ENCODE results near the gene FAM241A. TPM values are rescaled to one million over a fixed set of nuclear protein-coding genes. Genes with fewer than 3 reads are reported as not detected.

FAM241A gene
- total and polyA plus RNA-seq, 2 donors (not counting 1 experiment from before 2014, with no cell fraction given) = 1.2 to 1.7 TPM

GRCh38 chr4:112234952-112235609 is 89.8 kb downstream of the FAM241A start:
- H3K27me3 ChIP-seq (ENCODE audit: control insufficient read depth, insufficient read depth, low read length) = no peaks in the 10 kb centered on the region
- TF ChIP-seq EZH2 (IDR thresholded peaks at IDR 0.05; ENCODE audit: low read length, missing control alignments) = no peak
- TF ChIP-seq CTCF (conservative IDR thresholded peaks at IDR 0.05 in 1 of 2, IDR thresholded peaks at IDR 0.05 in 1 of 2; ENCODE audit: low read depth in 1 of 2, low read length in 2 of 2) = peak; percentile 72 to 85
- no peak overlapping the region for H3K4me2 ChIP-seq (ENCODE audit: extremely low read depth, insufficient read depth, low read length)
- no peaks in the 10 kb centered on the region for H3K36me3 ChIP-seq (ENCODE audit: control insufficient read depth, insufficient read depth, low read length)
- H2AFZ ChIP-seq (ENCODE audit: low read length) = no peak overlapping the region
- DNase-seq (ENCODE audit: low read depth in 2 of 2) = peak; percentile 83 to 93
- no peak overlapping the region for H3K27ac ChIP-seq (ENCODE audit: insufficient read depth, low read length)
- no peaks in the 10 kb centered on the region for H3K9me3 ChIP-seq (ENCODE audit: control insufficient read depth, insufficient read depth, low read depth, low read length)
- H3K9ac ChIP-seq (ENCODE audit: insufficient read depth, low read length) = no peak overlapping the region
- no peaks in the 10 kb centered on the region for H3K4me1 ChIP-seq (ENCODE audit: control insufficient read depth, extremely low read depth, insufficient read depth, low read length)
- H3K79me2 ChIP-seq (ENCODE audit: control insufficient read depth, insufficient read depth, low read length) = peaks cover 16% of the 10 kb centered on the region
- no peaks in the 10 kb centered on the region for H4K20me1 ChIP-seq (ENCODE audit: control insufficient read depth, extremely low read depth, insufficient read depth, low read length)
- H3K4me3 ChIP-seq (replicated peaks in 1 of 4; ENCODE audit: control extremely low read depth in 1 of 4, insufficient read depth in 1 of 4, low read depth in 3 of 4, low read length in 4 of 4) = no peak overlapping the region

DNA sequence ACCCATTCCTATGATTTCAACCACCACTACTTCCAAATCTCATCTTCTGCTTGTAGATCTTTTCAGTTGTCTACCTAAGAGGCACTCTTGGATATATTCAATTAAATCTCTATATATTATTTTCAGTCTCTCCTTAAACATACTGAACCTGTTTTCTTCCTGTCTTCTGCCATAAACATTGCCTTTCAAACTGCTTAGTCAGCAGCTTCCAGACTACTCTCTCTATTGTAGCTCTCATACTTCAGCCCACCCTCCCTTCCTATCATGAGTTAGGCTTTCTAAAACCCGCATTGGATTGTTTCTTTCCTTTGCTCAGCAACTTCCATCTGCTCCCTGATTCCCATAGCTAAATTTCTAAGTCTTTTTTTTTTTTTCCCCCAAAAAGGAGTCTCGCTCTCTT is 90.8 kb downstream of the FAM241A start:
- H3K4me2 ChIP-seq (ENCODE audit: extremely low read depth, insufficient read depth, low read length) = no peak overlapping the region
- no peaks in the 10 kb centered on the region for H4K20me1 ChIP-seq (ENCODE audit: control insufficient read depth, extremely low read depth, insufficient read depth, low read length)
- no peaks in the 10 kb centered on the region for H3K9me3 ChIP-seq (ENCODE audit: control insufficient read depth, insufficient read depth, low read depth, low read length)
- TF ChIP-seq CTCF (conservative IDR thresholded peaks at IDR 0.05 in 1 of 2, IDR thresholded peaks at IDR 0.05 in 1 of 2; ENCODE audit: low read depth in 1 of 2, low read length in 2 of 2) (no peak), EZH2 (IDR thresholded peaks at IDR 0.05; ENCODE audit: low read length, missing control alignments) (no peak)
- no peak overlapping the region for H3K27ac ChIP-seq (ENCODE audit: insufficient read depth, low read length)
- H3K4me3 ChIP-seq (replicated peaks in 1 of 4; ENCODE audit: control extremely low read depth in 1 of 4, insufficient read depth in 1 of 4, low read depth in 3 of 4, low read length in 4 of 4) = no peak overlapping the region
- no peak overlapping the region for H3K9ac ChIP-seq (ENCODE audit: insufficient read depth, low read length)
- no peak overlapping the region for H2AFZ ChIP-seq (ENCODE audit: low read length)
- peaks cover 16% of the 10 kb centered on the region for H3K79me2 ChIP-seq (ENCODE audit: control insufficient read depth, insufficient read depth, low read length)
- no peaks in the 10 kb centered on the region for H3K4me1 ChIP-seq (ENCODE audit: control insufficient read depth, extremely low read depth, insufficient read depth, low read length)
- H3K27me3 ChIP-seq (ENCODE audit: control insufficient read depth, insufficient read depth, low read length) = no peaks in the 10 kb centered on the region
- H3K36me3 ChIP-seq (ENCODE audit: control insufficient read depth, insufficient read depth, low read length) = no peaks in the 10 kb centered on the region
- DNase-seq (ENCODE audit: low read depth in 2 of 2) = no peak

DNA sequence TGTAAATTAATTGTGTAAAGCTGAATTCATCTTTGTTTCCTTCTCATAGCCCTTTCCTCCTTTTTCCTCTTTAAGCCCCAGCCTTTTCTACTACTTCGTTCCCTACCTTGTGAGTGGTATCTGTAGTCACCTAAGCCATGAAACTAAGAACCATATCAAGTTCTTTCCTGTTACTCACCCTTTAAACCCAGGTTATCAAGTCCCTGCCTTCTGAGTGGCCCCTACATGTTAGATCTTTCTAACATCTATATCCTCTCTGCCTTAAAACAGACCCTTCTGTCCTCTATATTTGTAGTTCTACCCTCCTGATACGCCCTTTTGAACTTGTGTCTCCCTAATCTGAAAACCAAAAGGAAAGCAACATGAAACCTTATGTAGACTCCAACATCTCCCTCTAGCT is 93.6 kb downstream of the FAM241A start:
- Histone ChIP-seq H3K27me3 (ENCODE audit: control insufficient read depth, insufficient read depth, low read length) (no peaks in the 10 kb centered on the region), H3K36me3 (ENCODE audit: control insufficient read depth, insufficient read depth, low read length) (no peaks in the 10 kb centered on the region), H4K20me1 (ENCODE audit: control insufficient read depth, extremely low read depth, insufficient read depth, low read length) (no peaks in the 10 kb centered on the region), H3K4me1 (ENCODE audit: control insufficient read depth, extremely low read depth, insufficient read depth, low read length) (no peaks in the 10 kb centered on the region), H2AFZ (ENCODE audit: low read length) (no peak overlapping the region), H3K27ac (ENCODE audit: insufficient read depth, low read length) (no peak overlapping the region), H3K79me2 (ENCODE audit: control insufficient read depth, insufficient read depth, low read length) (peaks cover 3% of the 10 kb centered on the region), H3K4me2 (ENCODE audit: extremely low read depth, insufficient read depth, low read length) (no peak overlapping the region), H3K4me3 (replicated peaks in 1 of 4; ENCODE audit: control extremely low read depth in 1 of 4, insufficient read depth in 1 of 4, low read depth in 3 of 4, low read length in 4 of 4) (no peak overlapping the region), H3K9ac (ENCODE audit: insufficient read depth, low read length) (no peak overlapping the region), H3K9me3 (ENCODE audit: control insufficient read depth, insufficient read depth, low read depth, low read length) (no peaks in the 10 kb centered on the region)
- TF ChIP-seq CTCF (conservative IDR thresholded peaks at IDR 0.05 in 1 of 2, IDR thresholded peaks at IDR 0.05 in 1 of 2; ENCODE audit: low read depth in 1 of 2, low read length in 2 of 2) (no peak), EZH2 (IDR thresholded peaks at IDR 0.05; ENCODE audit: low read length, missing control alignments) (no peak)
- no peak for DNase-seq (ENCODE audit: low read depth in 2 of 2)

Other genes with a start within 250 kb of the FAM241A start
- 22.1 and 30.9 TPM in 2 replicates for gene AP1AR, start 86.3 kb downstream of the FAM241A start, total RNA-seq
- gene AP1AR, start 86.3 kb downstream of the FAM241A start, polyA plus RNA-seq = 8.4 and 9.4 TPM in 2 replicates
- gene TIFA, start 140.4 kb downstream of the FAM241A start, total RNA-seq = 3.9 and 4.6 TPM in 2 replicates
- 4.2 and 5.0 TPM in 2 replicates for gene TIFA, start 140.4 kb downstream of the FAM241A start, polyA plus RNA-seq
- 30.8 and 50.2 TPM in 2 replicates for gene ALPK1, start 151.9 kb downstream of the FAM241A start, total RNA-seq
- gene ALPK1, start 151.9 kb downstream of the FAM241A start, polyA plus RNA-seq = 6.2 and 9.3 TPM in 2 replicates